Keratinocyte (primary cell): ENCODE measurements around the gene MME. TPM values are rescaled to one million over a fixed set of nuclear protein-coding genes. Genes with fewer than 3 reads are reported as not detected.
"Not testable (repeated sequence)": the region's sequence is repeated elsewhere in the genome, so short reads cannot be mapped to it uniquely, and the experiment has no call there.

Source experiments
- DNase-seq: peaks from one replicate; pipeline ENCODE4 v3.0.0-alpha.2; 2011; ENCODE audit warnings: low read depth, missing footprints, low spot score
- FAIRE-seq: peaks from 2 replicates; lab custom pipeline; 2011; peaks lifted over from hg19 to GRCh38; lab: Jason Lieb, UNC
- H2AFZ ChIP-seq: 2 replicates; pipeline ENCODE4 v1.6.0; 2012; ENCODE audit warnings: low read length, control low read depth, inconsistent platforms; ENCODE audit not compliant: control insufficient read depth
- H3K27ac ChIP-seq: 2 replicates; pipeline ENCODE4 v1.5.1; 2011; ENCODE audit warnings: low read length; ENCODE audit not compliant: control insufficient read depth, insufficient read depth
- H3K27me3 ChIP-seq: 3 replicates; pipeline ENCODE4 v1.6.0; 2011; ENCODE audit warnings: low read length; ENCODE audit not compliant: control insufficient read depth, insufficient read depth; ENCODE audit errors: extremely low read depth
- H3K36me3 ChIP-seq, 2 experiments: 2 replicates in 1 of 2; 3 replicates in 1 of 2; pipeline ENCODE4 v1.5.1; 2011; ENCODE audit warnings: low read length in 2 of 2, mild to moderate bottlenecking in 1 of 2; ENCODE audit not compliant: control insufficient read depth in 2 of 2, insufficient read depth in 2 of 2; ENCODE audit errors: extremely low read depth in 1 of 2
- H3K4me1 ChIP-seq: 3 replicates; pipeline ENCODE4 v1.5.1; 2011; ENCODE audit warnings: low read length; ENCODE audit not compliant: control insufficient read depth, insufficient read depth; ENCODE audit errors: extremely low read depth
- H3K4me2 ChIP-seq: 3 replicates; pipeline ENCODE4 v1.6.0; 2011; ENCODE audit warnings: low read depth, low read length; ENCODE audit not compliant: control insufficient read depth, insufficient read depth; ENCODE audit errors: extremely low read depth
- H3K4me3 ChIP-seq, 3 experiments: fragments of 200-600 bp in 1 of 3; sonication (generic) in 1 of 3; 2 replicates in 2 of 3; 3 replicates in 1 of 3; pipeline ENCODE4 v1.5.1; 2011 to 2016; ENCODE audit warnings: low read length in 3 of 3, mild to moderate bottlenecking in 3 of 3, control low read depth in 2 of 3, inconsistent platforms in 1 of 3, low read depth in 1 of 3, mixed read lengths in 1 of 3, mixed run types in 1 of 3, moderate library complexity in 1 of 3; ENCODE audit not compliant: control insufficient read depth in 2 of 3, insufficient read depth in 2 of 3; ENCODE audit errors: extremely low read depth in 1 of 3
- H3K79me2 ChIP-seq: 2 replicates; pipeline ENCODE4 v1.6.0; 2012; ENCODE audit warnings: low read length; ENCODE audit not compliant: control insufficient read depth, insufficient read depth
- H3K9ac ChIP-seq: 3 replicates; pipeline ENCODE4 v1.6.0; 2011; ENCODE audit warnings: low read length; ENCODE audit not compliant: control insufficient read depth, insufficient read depth; ENCODE audit errors: extremely low read depth
- H3K9me1 ChIP-seq: 3 replicates; pipeline ENCODE4 v1.6.0; 2011; ENCODE audit warnings: low read length; ENCODE audit not compliant: control insufficient read depth, insufficient read depth; ENCODE audit errors: extremely low read depth
- H3K9me3 ChIP-seq: 2 replicates; pipeline ENCODE4 v1.5.1; 2012; ENCODE audit warnings: low read depth, low read length; ENCODE audit not compliant: control insufficient read depth
- H4K20me1 ChIP-seq: 3 replicates; pipeline ENCODE4 v1.6.0; 2011; ENCODE audit warnings: low read length; ENCODE audit not compliant: control insufficient read depth, insufficient read depth; ENCODE audit errors: extremely low read depth
- EZH2 ChIP-seq: IDR thresholded peaks from one replicate; pipeline ENCODE4 v1.6.1; 2012; ENCODE audit warnings: inconsistent platforms, mild to moderate bottlenecking, low read length, moderate library complexity
- dilution Hi-C: fragments of 300-500 bp; cut with MboI; formaldehyde crosslinking; loops from one replicate; pipeline ENCODE4 v1.7.0; 2020; ENCODE audit warnings: low sequenced_read_pairs; ENCODE audit not compliant: extremely low pct_ligation_motif_present
- polyA plus RNA-seq, 5 experiments: library from polyadenylated mRNA; depleted of rRNA in 3 of 5; stranded (reverse) in 3 of 5; stranded (forward) in 1 of 5; unstranded in 1 of 5; fragments of >200 nt; gene quantifications; 1 replicate in 1 of 5; 2 replicates in 3 of 5; 3 replicates in 1 of 5; pipeline versions ENCODE4 v1.2.1 to v1.2.3, GENCODE V29; 2011 to 2012; ENCODE audit warnings: missing spikeins in 2 of 5, low read depth in 1 of 5, low replicate concordance in 1 of 5
- TF ChIP-seq, protein P1 (sequence below), 3 experiments: IDR thresholded peaks in 1 of 3; conservative IDR thresholded peaks in 1 of 3; optimal IDR thresholded peaks in 1 of 3; 2 replicates in 2 of 3; 3 replicates in 1 of 3; pipeline versions ENCODE3 to v1.5.1; 2011; ENCODE audit warnings: low read length in 3 of 3, mild to moderate bottlenecking in 3 of 3, moderate library complexity in 2 of 3, control low read depth in 1 of 3, inconsistent platforms in 1 of 3; ENCODE audit not compliant: insufficient read depth in 2 of 3; ENCODE audit errors: extremely low read depth in 1 of 3

The MME gene
- polyA plus RNA-seq, 1 donor (not counting 4 experiments of a cell fraction or from before 2014, with no cell fraction given), result 2.0 TPM

GRCh38 chr3:155111971-155112370 lies 31.9 kb downstream of the MME start:
- no peaks in the 10 kb centered on the region for H3K9me3 ChIP-seq
- H3K9ac ChIP-seq, result no peak overlapping the region
- H3K4me2 ChIP-seq, result no peak overlapping the region
- no peak overlapping the region for H3K4me3 ChIP-seq
- H3K36me3 ChIP-seq, result no peaks in the 10 kb centered on the region
- H3K9me1 ChIP-seq, result no peaks in the 10 kb centered on the region
- no peak for DNase-seq
- no peak overlapping the region for H3K27ac ChIP-seq
- no peak for FAIRE-seq
- no peaks in the 10 kb centered on the region for H3K27me3 ChIP-seq
- TF ChIP-seq, protein P1, sequence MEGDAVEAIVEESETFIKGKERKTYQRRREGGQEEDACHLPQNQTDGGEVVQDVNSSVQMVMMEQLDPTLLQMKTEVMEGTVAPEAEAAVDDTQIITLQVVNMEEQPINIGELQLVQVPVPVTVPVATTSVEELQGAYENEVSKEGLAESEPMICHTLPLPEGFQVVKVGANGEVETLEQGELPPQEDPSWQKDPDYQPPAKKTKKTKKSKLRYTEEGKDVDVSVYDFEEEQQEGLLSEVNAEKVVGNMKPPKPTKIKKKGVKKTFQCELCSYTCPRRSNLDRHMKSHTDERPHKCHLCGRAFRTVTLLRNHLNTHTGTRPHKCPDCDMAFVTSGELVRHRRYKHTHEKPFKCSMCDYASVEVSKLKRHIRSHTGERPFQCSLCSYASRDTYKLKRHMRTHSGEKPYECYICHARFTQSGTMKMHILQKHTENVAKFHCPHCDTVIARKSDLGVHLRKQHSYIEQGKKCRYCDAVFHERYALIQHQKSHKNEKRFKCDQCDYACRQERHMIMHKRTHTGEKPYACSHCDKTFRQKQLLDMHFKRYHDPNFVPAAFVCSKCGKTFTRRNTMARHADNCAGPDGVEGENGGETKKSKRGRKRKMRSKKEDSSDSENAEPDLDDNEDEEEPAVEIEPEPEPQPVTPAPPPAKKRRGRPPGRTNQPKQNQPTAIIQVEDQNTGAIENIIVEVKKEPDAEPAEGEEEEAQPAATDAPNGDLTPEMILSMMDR (optimal IDR thresholded peaks at IDR 0.05 in 1 of 3, IDR thresholded peaks at IDR 0.05 in 1 of 3, conservative IDR thresholded peaks at IDR 0.05 in 1 of 3; ENCODE audit: extremely low read depth in 1 of 3, insufficient read depth in 2 of 3, low read length in 3 of 3), result no peak
- no peak for TF ChIP-seq EZH2
- no peaks in the 10 kb centered on the region for H3K4me1 ChIP-seq
- no peaks in the 10 kb centered on the region for H3K79me2 ChIP-seq
- no peak overlapping the region for H2AFZ ChIP-seq
- no peaks in the 10 kb centered on the region for H4K20me1 ChIP-seq
- dilution Hi-C loops, result no loop called here

GRCh38 chr3:155112661-155113389 lies 32.7 kb downstream of the MME start:
- no peak for FAIRE-seq
- TF ChIP-seq, protein P1 (optimal IDR thresholded peaks at IDR 0.05 in 1 of 3, IDR thresholded peaks at IDR 0.05 in 1 of 3, conservative IDR thresholded peaks at IDR 0.05 in 1 of 3; ENCODE audit: extremely low read depth in 1 of 3, insufficient read depth in 2 of 3, low read length in 3 of 3), result no peak
- TF ChIP-seq EZH2, result no peak

GRCh38 chr3:155124745-155125144 lies 44.6 kb downstream of the MME start:
- H3K27me3 ChIP-seq, H3K4me1 ChIP-seq, H3K9ac ChIP-seq, FAIRE-seq, H3K36me3 ChIP-seq, H3K9me3 ChIP-seq, DNase-seq, H4K20me1 ChIP-seq, H3K9me1 ChIP-seq, H2AFZ ChIP-seq, H3K4me3 ChIP-seq, H3K27ac ChIP-seq, dilution Hi-C loops, H3K4me2 ChIP-seq, H3K79me2 ChIP-seq: not testable (repeated sequence)

More at GRCh38 chr3:155112661-155113389, 32.7 kb downstream of the MME start:
- H3K27me3 ChIP-seq, result no peaks in the 10 kb centered on the region
- no peaks in the 10 kb centered on the region for H3K4me1 ChIP-seq
- H3K79me2 ChIP-seq, result no peaks in the 10 kb centered on the region
- H3K36me3 ChIP-seq, result no peaks in the 10 kb centered on the region
- no peak for DNase-seq
- H3K9me3 ChIP-seq, result no peaks in the 10 kb centered on the region
- no peak overlapping the region for H3K9ac ChIP-seq
- H4K20me1 ChIP-seq, result no peaks in the 10 kb centered on the region
- no peak overlapping the region for H3K4me3 ChIP-seq
- no peak overlapping the region for H3K4me2 ChIP-seq
- no peaks in the 10 kb centered on the region for H3K9me1 ChIP-seq
- H2AFZ ChIP-seq, result no peak overlapping the region
- dilution Hi-C loops, result no loop called here
- no peak overlapping the region for H3K27ac ChIP-seq
